H1 (cell line): ENCODE measurements around the gene PPM1M.

Experiments used
- CREB1 ChIP-seq: IDR thresholded peaks from 2 replicates; pipeline ENCODE4 v1.6.1; 2012; ENCODE audit warnings: inconsistent platforms
- EZH2 ChIP-seq: fragments of 200-600 bp; sonication (generic); IDR thresholded peaks from 2 replicates; pipeline ENCODE4 v1.7.1; 2012; ENCODE audit warnings: low read depth, mild to moderate bottlenecking, moderate library complexity, low read length, inconsistent platforms; ENCODE audit not compliant: severe bottlenecking
- FOSL1 ChIP-seq: IDR thresholded peaks from 2 replicates; pipeline ENCODE4 v1.6.1; 2011; ENCODE audit warnings: mild to moderate bottlenecking, low read depth, low read length, moderate library complexity; ENCODE audit not compliant: insufficient read depth
- GABPA ChIP-seq: IDR thresholded peaks from 2 replicates; pipeline ENCODE4 v1.6.1; 2011; ENCODE audit warnings: mild to moderate bottlenecking, low read length, moderate library complexity, borderline replicate concordance; ENCODE audit not compliant: insufficient read depth
- MAFK ChIP-seq: IDR thresholded peaks from 2 replicates; pipeline ENCODE4 v1.6.1; 2012; ENCODE audit warnings: low read depth, mild to moderate bottlenecking, improper control_type of control experiment, low read length
- POLR2AphosphoS5 ChIP-seq: IDR thresholded peaks from 2 replicates; pipeline ENCODE4 v1.6.1; 2011; ENCODE audit warnings: low read depth, low read length
- TAF1 ChIP-seq: IDR thresholded peaks from 2 replicates; pipeline ENCODE4 v1.6.1; 2011; ENCODE audit warnings: mild to moderate bottlenecking, low read depth, low read length
- TF ChIP-seq, protein P1 (sequence below), 3 experiments: IDR thresholded peaks; 1 replicate in 2 of 3; 2 replicates in 1 of 3; pipeline versions ENCODE4 v1.5.1 to v1.6.1; 2011; ENCODE audit warnings: low read length in 3 of 3, mild to moderate bottlenecking in 3 of 3, inconsistent platforms in 2 of 3, low read depth in 1 of 3, moderate library complexity in 1 of 3; ENCODE audit not compliant: insufficient read depth in 1 of 3; ENCODE audit errors: control extremely low read depth in 1 of 3
- TF ChIP-seq, protein P2 (sequence below): IDR thresholded peaks from 2 replicates; pipeline ENCODE4 v1.6.1; 2012; ENCODE audit warnings: inconsistent platforms

DNA sequence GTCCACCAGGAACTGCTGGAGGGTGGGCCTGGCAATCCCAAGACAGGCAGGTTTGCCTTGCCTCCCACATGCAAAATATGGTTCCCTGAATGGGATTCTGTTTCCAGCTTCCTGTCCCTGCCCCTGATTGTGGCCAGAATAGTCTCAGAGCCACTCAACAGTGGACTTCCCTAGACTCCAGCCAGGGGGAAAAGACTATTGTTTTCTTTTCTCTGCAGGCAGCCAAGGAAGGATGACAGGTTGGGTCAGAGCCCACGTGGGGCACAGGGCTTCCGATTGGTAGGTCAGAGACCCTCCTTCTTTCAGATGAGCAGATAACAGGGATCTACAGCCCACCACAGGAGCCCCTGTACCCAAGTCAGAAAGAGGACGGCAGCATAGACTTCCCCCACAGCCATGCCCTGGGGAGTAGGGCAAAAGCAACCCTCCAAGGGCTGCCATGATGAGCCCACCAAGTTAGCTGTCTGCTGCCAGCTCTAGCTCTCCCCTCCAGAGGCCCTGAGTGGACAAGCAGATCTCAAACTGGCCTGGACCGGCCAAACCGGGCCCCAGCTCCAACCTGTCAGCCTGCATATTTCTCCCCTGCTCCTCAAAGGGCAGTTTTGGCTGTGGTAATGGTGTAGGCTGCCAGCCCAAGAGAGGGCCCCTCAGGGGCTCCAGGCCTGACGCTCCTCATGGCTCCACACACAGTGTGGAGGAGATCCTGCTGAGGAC is 26.5 kb upstream of the PPM1M start:
- TF ChIP-seq TAF1 (no peak), CREB1 (no peak), GABPA (no peak), FOSL1 (no peak), MAFK (no peak), EZH2 (no peak), POLR2AphosphoS5 (no peak)
- TF ChIP-seq, protein P1, sequence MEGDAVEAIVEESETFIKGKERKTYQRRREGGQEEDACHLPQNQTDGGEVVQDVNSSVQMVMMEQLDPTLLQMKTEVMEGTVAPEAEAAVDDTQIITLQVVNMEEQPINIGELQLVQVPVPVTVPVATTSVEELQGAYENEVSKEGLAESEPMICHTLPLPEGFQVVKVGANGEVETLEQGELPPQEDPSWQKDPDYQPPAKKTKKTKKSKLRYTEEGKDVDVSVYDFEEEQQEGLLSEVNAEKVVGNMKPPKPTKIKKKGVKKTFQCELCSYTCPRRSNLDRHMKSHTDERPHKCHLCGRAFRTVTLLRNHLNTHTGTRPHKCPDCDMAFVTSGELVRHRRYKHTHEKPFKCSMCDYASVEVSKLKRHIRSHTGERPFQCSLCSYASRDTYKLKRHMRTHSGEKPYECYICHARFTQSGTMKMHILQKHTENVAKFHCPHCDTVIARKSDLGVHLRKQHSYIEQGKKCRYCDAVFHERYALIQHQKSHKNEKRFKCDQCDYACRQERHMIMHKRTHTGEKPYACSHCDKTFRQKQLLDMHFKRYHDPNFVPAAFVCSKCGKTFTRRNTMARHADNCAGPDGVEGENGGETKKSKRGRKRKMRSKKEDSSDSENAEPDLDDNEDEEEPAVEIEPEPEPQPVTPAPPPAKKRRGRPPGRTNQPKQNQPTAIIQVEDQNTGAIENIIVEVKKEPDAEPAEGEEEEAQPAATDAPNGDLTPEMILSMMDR (IDR thresholded peaks at IDR 0.05; ENCODE audit: control extremely low read depth in 1 of 3, insufficient read depth in 1 of 3, low read depth in 1 of 3, low read length in 3 of 3), result no peak
- TF ChIP-seq, protein P2, sequence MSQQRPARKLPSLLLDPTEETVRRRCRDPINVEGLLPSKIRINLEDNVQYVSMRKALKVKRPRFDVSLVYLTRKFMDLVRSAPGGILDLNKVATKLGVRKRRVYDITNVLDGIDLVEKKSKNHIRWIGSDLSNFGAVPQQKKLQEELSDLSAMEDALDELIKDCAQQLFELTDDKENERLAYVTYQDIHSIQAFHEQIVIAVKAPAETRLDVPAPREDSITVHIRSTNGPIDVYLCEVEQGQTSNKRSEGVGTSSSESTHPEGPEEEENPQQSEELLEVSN, result no peak
